ENCODE data around the gene RBFOX1.
"Not testable (repeated sequence)": the region's sequence is repeated elsewhere in the genome, so short reads cannot be mapped to it uniquely, and the experiment has no call there.

The RBFOX1 gene

GRCh38 chr16:7487574-7488323, 155.1 kb downstream of the RBFOX1 start:
- H3K27ac ChIP-seq, result no peak overlapping the region

DNA sequence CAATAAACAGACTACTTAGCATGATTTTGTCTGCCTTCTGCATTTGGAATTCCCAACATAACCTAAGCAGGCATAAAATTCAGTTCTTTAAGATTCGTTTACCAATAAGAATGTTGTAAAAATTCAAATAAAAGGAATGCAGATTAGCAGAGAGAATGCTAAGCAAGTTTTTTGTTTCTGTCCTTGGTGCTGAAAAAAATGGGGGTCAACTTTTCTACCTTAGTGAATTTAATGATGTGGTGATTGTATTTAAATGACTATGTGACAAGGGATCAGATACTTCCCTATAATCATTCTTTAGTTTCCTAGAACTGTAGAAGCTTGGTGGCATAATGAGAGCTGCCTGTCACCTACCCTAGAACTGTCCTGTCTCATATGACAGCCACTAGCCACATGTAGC, 159.5 kb downstream of the RBFOX1 start:
- H3K27ac ChIP-seq, result no peak overlapping the region
- TF ChIP-seq CTCF (IDR thresholded peaks at IDR 0.05) (no peak), ZFX (IDR thresholded peaks at IDR 0.05; ENCODE audit: borderline replicate concordance) (no peak)

More at GRCh38 chr16:7487574-7488323, 155.1 kb downstream of the RBFOX1 start:
- TF ChIP-seq ZFX (IDR thresholded peaks at IDR 0.05; ENCODE audit: borderline replicate concordance) (no peak), CTCF (IDR thresholded peaks at IDR 0.05) (no peak)

GRCh38 chr16:7493133-7493532, 160.5 kb downstream of the RBFOX1 start:
- no peak overlapping the region for H3K27ac ChIP-seq
- TF ChIP-seq ZFX (IDR thresholded peaks at IDR 0.05; ENCODE audit: borderline replicate concordance), result no peak
- TF ChIP-seq CTCF (IDR thresholded peaks at IDR 0.05), result no peak

DNA sequence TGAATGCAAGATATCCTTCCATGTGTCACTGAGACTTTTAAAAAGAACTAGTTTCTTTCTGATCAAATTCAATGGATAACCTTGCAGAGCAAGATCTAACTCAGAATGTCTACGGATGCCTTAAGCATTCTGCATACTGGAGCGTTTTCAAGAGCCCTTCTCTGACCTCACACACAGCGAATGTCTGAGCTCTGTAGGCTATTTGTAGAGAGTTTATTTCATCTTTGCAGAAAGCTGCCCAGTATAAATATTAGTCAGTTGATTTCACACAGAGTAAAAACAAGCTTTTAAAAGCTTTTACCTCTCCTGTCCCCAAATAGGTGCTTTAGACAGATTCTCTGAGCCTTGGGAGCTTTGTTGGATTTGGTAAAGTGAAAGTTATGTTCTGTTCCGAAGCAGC, 165.0 kb downstream of the RBFOX1 start:
- TF ChIP-seq CTCF (IDR thresholded peaks at IDR 0.05) (no peak), ZFX (IDR thresholded peaks at IDR 0.05; ENCODE audit: borderline replicate concordance) (no peak)

GRCh38 chr16:7501868-7502267, 169.2 kb downstream of the RBFOX1 start:
- TF ChIP-seq CTCF (IDR thresholded peaks at IDR 0.05) (no peak), ZFX (IDR thresholded peaks at IDR 0.05; ENCODE audit: borderline replicate concordance) (no peak)
- H3K27ac ChIP-seq, result no peak overlapping the region

More for the DNA sequence above, 165.0 kb downstream of the RBFOX1 start:
- H3K27ac ChIP-seq, result no peak overlapping the region

- H3K27ac ChIP-seq, result not testable (repeated sequence)
These were observed 170.0 kb downstream of the RBFOX1 start for GRCh38 chr16:7502591-7503157.

GRCh38 chr16:7503666-7504065, 171.0 kb downstream of the RBFOX1 start:
- no peak for TF ChIP-seq ZFX (IDR thresholded peaks at IDR 0.05; ENCODE audit: borderline replicate concordance)
- no peak overlapping the region for H3K27ac ChIP-seq

DNA sequence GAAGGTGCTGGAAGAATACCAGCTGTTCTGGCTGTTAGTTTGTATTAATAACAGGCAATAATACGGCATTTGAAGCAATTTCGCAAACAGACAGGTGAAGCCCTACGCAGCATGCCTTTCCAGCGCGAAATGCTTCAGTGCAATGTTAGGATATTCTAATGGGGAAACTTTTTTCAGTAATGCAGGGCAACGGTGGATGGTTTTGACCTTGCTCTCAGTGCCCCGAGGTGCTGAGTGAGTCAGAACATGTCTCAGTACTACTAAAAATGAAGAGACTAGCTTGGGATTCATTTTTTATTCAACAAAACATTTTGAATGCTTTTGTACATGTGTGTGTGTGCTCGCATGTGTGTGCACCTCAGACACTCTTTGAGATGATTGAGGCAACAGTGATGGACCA, 172.2 kb downstream of the RBFOX1 start:
- no peak overlapping the region for H3K27ac ChIP-seq
- TF ChIP-seq ZFX (IDR thresholded peaks at IDR 0.05; ENCODE audit: borderline replicate concordance) (no peak), CTCF (IDR thresholded peaks at IDR 0.05) (no peak)
